ENCODE data around the gene TRAF5.
"Not testable (repeated sequence)": the region's sequence is repeated elsewhere in the genome, so short reads cannot be mapped to it uniquely, and the experiment has no call there.

DNA sequence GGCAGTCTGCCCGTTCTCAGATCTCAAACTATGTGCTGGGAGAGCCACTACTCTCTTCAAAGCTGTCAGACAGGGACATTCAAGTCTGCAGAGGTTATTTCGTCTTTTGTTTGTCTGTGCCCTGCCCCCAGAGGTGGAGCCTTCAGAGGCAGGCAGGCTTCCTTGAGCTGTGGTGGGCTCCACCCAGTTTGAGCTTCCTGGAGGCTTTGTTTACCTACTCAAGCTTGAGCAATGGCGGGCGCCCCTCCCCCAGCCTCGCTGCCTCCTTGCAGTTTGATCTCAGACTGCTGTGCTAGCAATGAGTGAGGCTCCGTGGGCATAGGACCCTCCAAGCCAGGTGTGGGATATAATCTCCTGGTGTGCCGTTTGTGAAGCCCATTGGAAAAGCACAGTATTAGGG is 81.1 kb downstream of the TRAF5 start:
- TF ChIP-seq POLR2A, POLR2AphosphoS5 (IDR thresholded peaks at IDR 0.05; ENCODE audit: low read depth, low read length): not testable (repeated sequence)

Data from GM12892 (cell line).